HG02571 (cell line): ENCODE measurements around the gene AP4M1.
A peak's percentile ranks its signal among the peaks of the same experiment; 100 is the strongest.

ENCODE experiments used
- ATAC-seq: cut with Tn5 transposase; IDR thresholded peaks from one replicate; pipeline ENCODE4 v1.9.1; 2021; ENCODE audit warnings: mild to moderate bottlenecking, moderate library complexity; ENCODE audit not compliant: unreplicated experiment

AP4M1 gene

GRCh38 chr7:100085515-100085914, 15.9 kb upstream of the AP4M1 start:
- no peak for ATAC-seq

GRCh38 chr7:100087055-100087750, 14.2 kb upstream of the AP4M1 start:
- ATAC-seq = no peak

GRCh38 chr7:100088095-100088620, 13.3 kb upstream of the AP4M1 start:
- no peak for ATAC-seq

- no peak for ATAC-seq
Observed at GRCh38 chr7:100088621-100089457, 12.6 kb upstream of the AP4M1 start, which contains the start of gene COPS6. Gene COPS6 (plus strand): TSS chr7:100088969. CDS start chr7:100088991, 22 bp downstream.

GRCh38 chr7:100089458-100090196, 11.8 kb upstream of the AP4M1 start:
- no peak for ATAC-seq

GRCh38 chr7:100090527-100091410, 10.7 kb upstream of the AP4M1 start:
- ATAC-seq = no peak

GRCh38 chr7:100091411-100092181, 9.8 kb upstream of the AP4M1 start:
- no peak for ATAC-seq

- ATAC-seq = no peak
Observed at GRCh38 chr7:100093054-100093453, 8.4 kb upstream of the AP4M1 start.

GRCh38 chr7:100093498-100093897, 7.9 kb upstream of the AP4M1 start:
- no peak for ATAC-seq

GRCh38 chr7:100093925-100094486, 7.4 kb upstream of the AP4M1 start:
- no peak for ATAC-seq

GRCh38 chr7:100095289-100095688, 6.2 kb upstream of the AP4M1 start:
- no peak for ATAC-seq

GRCh38 chr7:100095704-100096103, 5.7 kb upstream of the AP4M1 start:
- ATAC-seq = no peak

GRCh38 chr7:100098913-100099312, 2.5 kb upstream of the AP4M1 start:
- ATAC-seq = no peak

GRCh38 chr7:100099452-100099851, 2.0 kb upstream of the AP4M1 start:
- no peak for ATAC-seq

- peak; percentile 76 for ATAC-seq
Observed at GRCh38 chr7:100100420-100101015, 925 bp upstream of the AP4M1 start.

GRCh38 chr7:100102950-100103840, 1.8 kb downstream of the AP4M1 start:
- ATAC-seq = no peak

- ATAC-seq = no peak
Observed at GRCh38 chr7:100105534-100105933, 4.1 kb downstream of the AP4M1 start.

- ATAC-seq = no peak
Observed at GRCh38 chr7:100106633-100107032, 5.2 kb downstream of the AP4M1 start.
